ENCODE results near the gene STRIT1. TPM values are rescaled to one million over a fixed set of nuclear protein-coding genes. Genes with fewer than 3 reads are reported as not detected.

STRIT1 gene
- total and polyA plus RNA-seq, 4 donors: 0.59 to 1.0 (median 0.59) TPM; not detected in 1

DNA sequence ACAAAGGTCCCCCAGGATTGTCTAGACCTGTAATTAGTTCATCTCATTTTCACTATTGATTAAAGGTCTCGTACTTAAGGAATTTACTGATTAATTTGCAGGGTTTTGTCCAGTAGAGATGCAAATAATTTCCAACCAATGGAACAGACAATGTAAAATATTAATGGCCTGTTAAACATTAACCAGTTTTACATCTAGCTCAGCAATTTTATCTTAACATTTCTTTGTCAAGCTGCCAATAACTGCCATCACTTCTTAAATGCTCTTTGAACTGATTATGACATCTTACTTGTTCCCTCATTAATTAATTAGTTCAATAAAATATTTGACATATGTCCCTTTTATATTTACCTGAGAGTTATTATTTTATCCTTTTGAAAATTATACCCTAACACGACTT, 9.4 kb upstream of the STRIT1 start:
- H3K9me3 ChIP-seq (ENCODE audit: control insufficient read depth, insufficient read depth, low read length): no peaks in the 10 kb centered on the region
- WGBS (ENCODE audit: insufficient coverage): no CpG with 5 or more reads among the region's 2 CpGs
- DNase-seq (ENCODE audit: low read depth in 4 of 6, low spot score in 6 of 6): no peak
- H3K4me1 ChIP-seq (ENCODE audit: control insufficient read depth, insufficient read depth, low read length): no peaks in the 10 kb centered on the region
- no peaks in the 10 kb centered on the region for H3K36me3 ChIP-seq (ENCODE audit: control insufficient read depth, insufficient read depth, low read length)
- H3K27ac ChIP-seq (ENCODE audit: low read depth, low read length): no peak overlapping the region
- no peak overlapping the region for H3K4me3 ChIP-seq (ENCODE audit: low read depth, low read length)
- no peaks in the 10 kb centered on the region for H3K27me3 ChIP-seq (ENCODE audit: control insufficient read depth, insufficient read depth, low read length)

DNA sequence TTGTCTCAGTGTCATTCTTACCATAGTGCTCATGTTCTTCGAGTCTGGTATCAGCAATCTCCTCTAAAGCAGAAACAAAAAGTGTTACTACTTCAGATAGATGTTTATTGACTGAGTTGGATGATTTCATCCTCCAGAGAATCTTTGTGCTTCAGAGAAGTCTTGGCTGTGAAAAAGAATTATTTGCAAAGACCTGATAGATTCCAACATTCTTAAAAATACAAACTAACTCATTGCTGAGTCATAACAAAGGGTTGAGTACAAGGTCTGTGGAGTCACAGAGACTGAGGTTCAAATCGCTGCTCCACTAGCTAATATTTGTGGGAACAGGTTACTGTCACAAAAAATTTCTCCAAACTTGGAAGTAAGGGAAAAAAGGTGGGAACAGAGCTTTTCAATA, 9.0 kb upstream of the STRIT1 start:
- Histone ChIP-seq H3K27me3 (ENCODE audit: control insufficient read depth, insufficient read depth, low read length) (no peaks in the 10 kb centered on the region), H3K4me1 (ENCODE audit: control insufficient read depth, insufficient read depth, low read length) (no peaks in the 10 kb centered on the region), H3K27ac (ENCODE audit: low read depth, low read length) (no peak overlapping the region), H3K36me3 (ENCODE audit: control insufficient read depth, insufficient read depth, low read length) (no peaks in the 10 kb centered on the region), H3K9me3 (ENCODE audit: control insufficient read depth, insufficient read depth, low read length) (no peaks in the 10 kb centered on the region), H3K4me3 (ENCODE audit: low read depth, low read length) (no peak overlapping the region)
- WGBS (ENCODE audit: insufficient coverage): no CpG with 5 or more reads among the region's 2 CpGs
- no peak for DNase-seq (ENCODE audit: low read depth in 4 of 6, low spot score in 6 of 6)

DNA sequence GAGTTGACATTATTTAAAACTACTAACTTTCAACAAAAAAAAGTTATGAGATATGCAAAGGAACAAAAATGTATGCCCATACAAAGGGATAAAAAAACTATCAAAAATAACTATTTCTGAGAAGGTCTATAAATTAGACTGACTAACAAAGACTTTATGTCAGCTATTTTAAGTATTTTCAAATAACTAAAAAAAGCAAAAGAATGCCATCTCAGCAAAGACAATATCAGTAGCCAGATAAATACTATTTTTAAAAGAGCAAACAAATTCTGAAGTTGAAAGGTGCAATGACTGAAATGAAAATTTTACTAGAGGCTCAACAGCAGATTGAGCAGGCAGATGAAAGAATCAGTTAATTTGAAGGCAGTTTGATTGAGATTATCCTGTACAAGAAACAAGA, 3.6 kb upstream of the STRIT1 start:
- Histone ChIP-seq H3K4me1 (ENCODE audit: control insufficient read depth, insufficient read depth, low read length) (no peaks in the 10 kb centered on the region), H3K9me3 (ENCODE audit: control insufficient read depth, insufficient read depth, low read length) (no peaks in the 10 kb centered on the region), H3K27ac (ENCODE audit: low read depth, low read length) (no peak overlapping the region), H3K4me3 (ENCODE audit: low read depth, low read length) (no peak overlapping the region), H3K27me3 (ENCODE audit: control insufficient read depth, insufficient read depth, low read length) (no peaks in the 10 kb centered on the region), H3K36me3 (ENCODE audit: control insufficient read depth, insufficient read depth, low read length) (no peaks in the 10 kb centered on the region)
- DNase-seq (ENCODE audit: low read depth in 4 of 6, low spot score in 6 of 6): no peak

DNA sequence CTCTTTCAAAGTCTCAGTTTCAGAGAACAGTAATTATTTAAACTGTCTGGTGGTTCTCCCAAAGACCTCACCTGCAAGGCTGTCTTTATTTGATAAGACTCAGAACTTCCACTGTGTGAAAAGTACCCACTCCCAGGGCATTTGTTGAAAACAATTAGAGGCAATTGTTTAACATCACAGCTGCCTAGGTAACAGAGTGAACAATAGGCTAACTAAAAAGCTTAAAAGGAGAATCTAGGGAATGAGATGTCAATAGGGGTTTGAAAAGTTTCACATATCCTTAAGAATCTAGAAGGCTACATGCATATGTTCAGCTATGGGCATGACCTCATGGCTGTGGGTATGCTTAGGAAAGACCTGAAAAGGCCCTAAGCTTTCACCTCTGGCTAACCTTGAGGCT, 2.9 kb upstream of the STRIT1 start:
- DNase-seq (ENCODE audit: low read depth in 4 of 6, low spot score in 6 of 6): no peak
- H3K27me3 ChIP-seq (ENCODE audit: control insufficient read depth, insufficient read depth, low read length): no peaks in the 10 kb centered on the region

DNA sequence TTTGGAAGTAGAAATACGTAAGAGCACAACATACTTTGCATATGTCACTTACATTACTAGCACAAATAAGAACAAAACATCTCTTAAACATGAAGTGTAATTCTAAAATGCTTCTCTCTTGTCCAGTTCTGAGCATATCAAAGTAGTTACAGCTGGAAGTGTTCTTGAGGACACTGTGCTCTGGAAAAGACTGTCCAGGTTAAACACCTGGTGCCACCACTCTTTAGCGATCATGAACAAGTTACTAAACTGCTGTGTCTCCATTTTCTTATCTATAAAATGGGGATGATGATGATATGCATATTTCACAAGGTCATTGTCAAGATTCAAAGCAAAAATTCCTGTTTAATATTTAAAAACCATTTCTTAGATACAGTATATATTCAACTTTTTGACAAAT, 790 bp downstream of the STRIT1 start:
- Histone ChIP-seq H3K27me3 (ENCODE audit: control insufficient read depth, insufficient read depth, low read length) (no peaks in the 10 kb centered on the region), H3K9me3 (ENCODE audit: control insufficient read depth, insufficient read depth, low read length) (no peaks in the 10 kb centered on the region), H3K4me1 (ENCODE audit: control insufficient read depth, insufficient read depth, low read length) (no peaks in the 10 kb centered on the region), H3K36me3 (ENCODE audit: control insufficient read depth, insufficient read depth, low read length) (no peaks in the 10 kb centered on the region), H3K4me3 (ENCODE audit: low read depth, low read length) (no peak overlapping the region), H3K27ac (ENCODE audit: low read depth, low read length) (no peak overlapping the region)
- no peak for DNase-seq (ENCODE audit: low read depth in 4 of 6, low spot score in 6 of 6)
- no CpG with 5 or more reads among the region's 2 CpGs for WGBS (ENCODE audit: insufficient coverage)

More for the DNA sequence above, 2.9 kb upstream of the STRIT1 start:
- no peaks in the 10 kb centered on the region for H3K4me1 ChIP-seq (ENCODE audit: control insufficient read depth, insufficient read depth, low read length)
- H3K36me3 ChIP-seq (ENCODE audit: control insufficient read depth, insufficient read depth, low read length): no peaks in the 10 kb centered on the region
- no peak overlapping the region for H3K4me3 ChIP-seq (ENCODE audit: low read depth, low read length)
- no peak overlapping the region for H3K27ac ChIP-seq (ENCODE audit: low read depth, low read length)
- H3K9me3 ChIP-seq (ENCODE audit: control insufficient read depth, insufficient read depth, low read length): no peaks in the 10 kb centered on the region

DNA sequence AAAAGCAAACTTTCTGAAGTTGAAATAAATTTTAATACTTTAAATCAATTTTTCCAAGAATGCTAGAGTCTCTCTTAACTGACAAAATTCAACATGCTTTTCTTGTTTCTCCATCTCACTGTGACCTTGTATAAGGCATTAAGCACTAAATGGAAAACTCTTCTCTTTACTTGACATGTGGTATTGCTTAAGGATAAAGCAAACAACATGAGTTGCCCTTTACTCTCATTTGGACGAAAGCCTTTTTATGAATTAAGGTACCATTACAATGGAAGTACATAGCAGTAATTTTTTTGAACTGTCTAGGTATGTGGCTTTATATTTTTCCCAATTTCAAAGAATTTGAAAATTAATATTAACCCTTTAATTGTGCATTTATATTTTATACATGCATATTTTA, 1.4 kb downstream of the STRIT1 start:
- H3K27ac ChIP-seq (ENCODE audit: low read depth, low read length): no peak overlapping the region
- no peaks in the 10 kb centered on the region for H3K36me3 ChIP-seq (ENCODE audit: control insufficient read depth, insufficient read depth, low read length)
- no peaks in the 10 kb centered on the region for H3K9me3 ChIP-seq (ENCODE audit: control insufficient read depth, insufficient read depth, low read length)
- no peaks in the 10 kb centered on the region for H3K27me3 ChIP-seq (ENCODE audit: control insufficient read depth, insufficient read depth, low read length)
- DNase-seq (ENCODE audit: low read depth in 4 of 6, low spot score in 6 of 6): no peak
- no CpG with 5 or more reads among the region's 1 CpG for WGBS (ENCODE audit: insufficient coverage)
- no peaks in the 10 kb centered on the region for H3K4me1 ChIP-seq (ENCODE audit: control insufficient read depth, insufficient read depth, low read length)
- H3K4me3 ChIP-seq (ENCODE audit: low read depth, low read length): no peak overlapping the region

DNA sequence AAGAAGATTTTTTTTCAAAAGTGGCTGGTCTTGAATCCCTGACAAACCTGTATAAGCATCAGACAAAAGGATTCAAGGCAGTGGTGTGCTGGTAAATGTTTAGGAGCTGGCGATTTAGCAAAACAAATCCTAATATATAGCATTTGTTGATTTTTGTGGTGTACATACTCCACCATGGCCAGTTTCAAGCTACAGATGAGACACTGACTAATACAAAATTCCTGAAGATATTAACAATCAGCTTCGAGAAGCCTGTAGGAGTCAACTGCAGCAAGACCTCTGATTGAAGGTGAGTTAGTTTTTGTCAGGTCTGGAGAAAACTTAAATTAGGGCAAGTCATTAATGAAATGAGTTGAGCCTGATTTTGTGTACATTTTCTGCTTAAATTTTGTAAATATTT, 6.7 kb downstream of the STRIT1 start:
- no CpG with 5 or more reads among the region's 2 CpGs for WGBS (ENCODE audit: insufficient coverage)
- no peak overlapping the region for H3K4me3 ChIP-seq (ENCODE audit: low read depth, low read length)
- H3K4me1 ChIP-seq (ENCODE audit: control insufficient read depth, insufficient read depth, low read length): no peaks in the 10 kb centered on the region
- DNase-seq (ENCODE audit: low read depth in 4 of 6, low spot score in 6 of 6): no peak
- H3K9me3 ChIP-seq (ENCODE audit: control insufficient read depth, insufficient read depth, low read length): no peaks in the 10 kb centered on the region
- no peaks in the 10 kb centered on the region for H3K36me3 ChIP-seq (ENCODE audit: control insufficient read depth, insufficient read depth, low read length)
- H3K27ac ChIP-seq (ENCODE audit: low read depth, low read length): no peak overlapping the region
- H3K27me3 ChIP-seq (ENCODE audit: control insufficient read depth, insufficient read depth, low read length): no peaks in the 10 kb centered on the region

DNA sequence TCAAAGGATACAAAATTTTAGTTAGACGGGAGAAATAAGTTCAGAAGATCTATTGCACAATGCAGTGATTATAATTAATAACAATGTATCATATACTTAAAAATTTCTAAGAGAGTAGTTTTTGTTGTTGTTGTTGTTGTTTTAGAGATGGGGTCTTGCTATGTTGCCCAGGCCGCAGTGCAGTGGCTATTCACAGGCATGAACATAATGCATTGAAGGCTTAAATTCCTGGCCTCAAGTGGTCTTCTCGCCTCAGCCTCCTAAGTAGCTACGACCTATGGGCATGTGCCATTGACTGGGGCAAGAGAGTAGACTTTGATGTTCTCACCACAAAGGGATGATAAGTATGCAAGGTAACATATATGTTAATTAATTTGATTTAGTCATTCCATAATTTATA, 7.5 kb downstream of the STRIT1 start:
- DNase-seq (ENCODE audit: low read depth in 4 of 6, low spot score in 6 of 6): no peak
- Histone ChIP-seq H3K9me3 (ENCODE audit: control insufficient read depth, insufficient read depth, low read length) (no peaks in the 10 kb centered on the region), H3K4me3 (ENCODE audit: low read depth, low read length) (no peak overlapping the region), H3K27me3 (ENCODE audit: control insufficient read depth, insufficient read depth, low read length) (no peaks in the 10 kb centered on the region), H3K36me3 (ENCODE audit: control insufficient read depth, insufficient read depth, low read length) (no peaks in the 10 kb centered on the region), H3K27ac (ENCODE audit: low read depth, low read length) (no peak overlapping the region), H3K4me1 (ENCODE audit: control insufficient read depth, insufficient read depth, low read length) (no peaks in the 10 kb centered on the region)
- WGBS (ENCODE audit: insufficient coverage): 100% methylated on average over 2 of the region's 4 CpGs

DNA sequence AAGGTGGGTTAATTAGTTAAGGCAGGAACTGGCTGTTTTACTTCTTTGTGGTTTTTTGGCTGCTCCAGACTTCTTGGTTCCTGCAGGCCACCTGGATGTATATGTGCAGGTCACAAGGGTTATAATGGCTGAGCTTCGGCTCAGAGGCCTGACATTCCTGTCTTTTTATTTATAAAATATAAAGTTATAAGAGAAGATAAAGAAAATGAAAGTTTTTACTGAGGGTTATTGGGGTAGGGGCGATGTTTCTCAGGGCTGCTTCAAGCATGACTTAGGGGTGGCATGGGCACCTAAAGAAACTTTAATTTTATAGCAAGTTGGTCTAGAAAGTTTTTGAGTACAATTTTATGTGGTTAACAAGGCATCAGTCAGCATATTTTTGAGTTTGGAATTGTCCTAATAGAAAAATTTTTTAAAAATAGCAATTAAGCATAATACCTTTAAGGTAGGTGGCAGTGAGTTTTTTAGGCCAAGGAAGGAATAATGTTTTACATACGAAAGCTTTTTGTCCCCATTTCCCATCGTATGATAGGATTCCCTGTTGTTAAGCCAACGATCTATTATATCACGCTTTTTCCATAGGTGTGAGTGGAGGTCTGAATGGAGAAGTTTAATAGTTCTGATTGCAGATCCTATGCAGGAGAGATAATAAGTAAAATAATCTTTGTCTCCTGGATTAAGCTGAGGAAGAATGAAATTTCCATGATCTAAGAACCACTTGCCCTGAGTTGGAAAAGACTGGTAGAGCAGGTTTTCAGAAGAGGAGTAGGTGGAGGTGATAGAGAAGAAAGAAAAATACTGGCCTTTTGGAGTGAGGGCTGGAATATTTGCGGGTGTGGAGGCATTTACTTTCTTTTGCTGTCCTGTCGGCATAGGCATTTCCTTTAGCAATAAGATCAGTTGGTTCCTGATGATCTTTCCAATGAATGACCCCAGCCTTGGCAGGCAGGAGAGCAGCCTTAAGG, 10.1 kb downstream of the STRIT1 start:
- WGBS (ENCODE audit: insufficient coverage): 89% methylated on average over 4 of the region's 8 CpGs
- Histone ChIP-seq H3K9me3 (ENCODE audit: control insufficient read depth, insufficient read depth, low read length) (no peaks in the 10 kb centered on the region), H3K36me3 (ENCODE audit: control insufficient read depth, insufficient read depth, low read length) (no peaks in the 10 kb centered on the region), H3K4me3 (ENCODE audit: low read depth, low read length) (no peak overlapping the region), H3K27me3 (ENCODE audit: control insufficient read depth, insufficient read depth, low read length) (no peaks in the 10 kb centered on the region), H3K27ac (ENCODE audit: low read depth, low read length) (no peak overlapping the region), H3K4me1 (ENCODE audit: control insufficient read depth, insufficient read depth, low read length) (no peaks in the 10 kb centered on the region)
- DNase-seq (ENCODE audit: low read depth in 4 of 6, low spot score in 6 of 6): no peak

DNA sequence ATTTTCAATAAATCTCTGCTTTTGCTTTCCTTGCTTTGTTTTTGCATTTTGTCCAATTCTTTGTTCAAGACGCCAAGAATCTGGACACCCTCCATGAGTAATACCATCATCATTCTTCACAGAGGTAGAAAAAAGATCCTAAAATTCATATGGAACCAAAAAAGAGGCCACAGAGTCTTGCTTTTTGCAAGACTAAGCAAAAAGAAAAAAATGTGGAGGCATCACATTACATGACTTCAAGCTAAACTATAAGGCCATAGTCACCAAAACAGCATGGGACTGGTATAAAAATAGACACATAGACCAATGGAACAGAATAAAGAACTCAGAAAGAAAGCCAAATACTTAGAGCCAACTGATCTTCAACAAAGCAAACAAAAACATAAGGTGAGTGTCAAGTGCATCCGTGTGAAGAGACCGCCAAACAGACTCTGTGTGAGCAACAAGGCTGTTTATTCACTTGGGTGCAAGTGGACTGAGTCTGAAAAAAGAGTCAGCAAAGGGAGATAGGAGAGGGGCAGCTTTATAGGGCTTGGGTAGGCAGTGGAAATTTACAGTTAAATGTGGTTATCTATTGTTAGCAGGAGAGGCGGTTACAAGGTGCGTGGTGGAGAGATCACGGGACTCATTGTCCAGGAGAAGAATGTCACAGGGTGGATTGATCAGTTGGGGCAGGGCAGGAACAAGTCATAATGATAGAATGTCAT, 10.9 kb downstream of the STRIT1 start:
- H3K9me3 ChIP-seq (ENCODE audit: control insufficient read depth, insufficient read depth, low read length): no peaks in the 10 kb centered on the region
- 73% methylated on average over 6 of the region's 6 CpGs for WGBS (ENCODE audit: insufficient coverage)
- H3K4me3 ChIP-seq (ENCODE audit: low read depth, low read length): no peak overlapping the region
- no peaks in the 10 kb centered on the region for H3K27me3 ChIP-seq (ENCODE audit: control insufficient read depth, insufficient read depth, low read length)
- no peaks in the 10 kb centered on the region for H3K36me3 ChIP-seq (ENCODE audit: control insufficient read depth, insufficient read depth, low read length)
- no peaks in the 10 kb centered on the region for H3K4me1 ChIP-seq (ENCODE audit: control insufficient read depth, insufficient read depth, low read length)
- DNase-seq (ENCODE audit: low read depth in 4 of 6, low spot score in 6 of 6): no peak
- no peak overlapping the region for H3K27ac ChIP-seq (ENCODE audit: low read depth, low read length)
